Heart left ventricle (tissue), 13 donors: Measurements from ENCODE around the gene CYREN.

ENCODE experiments used
- POLR2A ChIP-seq, 2 donors: fragments of 450-650 bp; IDR thresholded peaks; one replicate each; pipeline ENCODE4 v1.6.1; 2017; ENCODE audit warnings: antibody characterized with exemption in 2 of 2, mild to moderate bottlenecking in 2 of 2, moderate library complexity in 2 of 2
- TF ChIP-seq, protein P1 (sequence below), 12 donors: fragments of 200-600 bp; sonication (generic) in 4 of 12; IDR thresholded peaks; one replicate each; pipeline versions ENCODE4 v1.5.0 to v1.8.0; 2018 to 2022; ENCODE audit warnings: antibody characterized with exemption in 12 of 12, mild to moderate bottlenecking in 5 of 12
- donor health status: ischemic (EF 13 %, LVEDD 7.1; RV severe dilation, severe dysfunction).
- donor health status: DM: no; HTN: yes; CAD: no.
- donor health status: DM: no; HTN: no; CAD: no.
- donor health status: ischemic (EF 25% LVEDD 6.9; RV normal size, moderate dysfunction).
- donor health status: ischemic (EF 25% LVEDD 5.7; RV mildly dilated, moderate dysfunction).
- donor health status: ischemic (EF 35%, LVEDD 5.7; RV mildly dilated, moderate dysfunction).
- donor health status: nonischemic (EF 11% LVEDD 7.7; RV severe dilation, severe dysfunction).
- donor health status: DM: yes; HTN: yes; CAD: no.
- donor health status: PGD.
- donor health status: ischemic (EF 29% LVEDD 5.4; RV normal size, mild dysfunction).
- donor health status: nonischemic (EF 23%, LVEDD 6.1; RV moderate dilation, normal function).

DNA sequence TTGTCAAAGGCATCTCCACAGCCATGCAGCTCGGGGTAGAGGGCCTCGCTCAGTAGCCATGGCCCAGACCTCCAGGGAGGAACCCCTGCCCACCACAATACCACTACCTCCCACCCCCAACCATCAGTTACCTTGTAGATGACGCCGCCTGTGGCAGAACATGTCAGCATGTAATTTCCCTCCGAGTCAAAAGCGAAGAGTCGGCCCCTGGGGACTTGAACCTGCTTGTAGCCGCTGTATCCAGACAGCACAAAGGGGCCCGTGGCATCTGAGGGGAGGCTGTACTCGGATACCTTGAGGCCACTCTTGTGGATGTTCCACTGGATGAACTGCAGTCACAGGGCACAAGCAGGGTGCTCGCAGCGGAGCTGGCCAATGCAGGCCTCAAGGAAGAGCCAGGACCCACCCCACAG is 16.3 kb upstream of the CYREN start:
- TF ChIP-seq, protein P1, sequence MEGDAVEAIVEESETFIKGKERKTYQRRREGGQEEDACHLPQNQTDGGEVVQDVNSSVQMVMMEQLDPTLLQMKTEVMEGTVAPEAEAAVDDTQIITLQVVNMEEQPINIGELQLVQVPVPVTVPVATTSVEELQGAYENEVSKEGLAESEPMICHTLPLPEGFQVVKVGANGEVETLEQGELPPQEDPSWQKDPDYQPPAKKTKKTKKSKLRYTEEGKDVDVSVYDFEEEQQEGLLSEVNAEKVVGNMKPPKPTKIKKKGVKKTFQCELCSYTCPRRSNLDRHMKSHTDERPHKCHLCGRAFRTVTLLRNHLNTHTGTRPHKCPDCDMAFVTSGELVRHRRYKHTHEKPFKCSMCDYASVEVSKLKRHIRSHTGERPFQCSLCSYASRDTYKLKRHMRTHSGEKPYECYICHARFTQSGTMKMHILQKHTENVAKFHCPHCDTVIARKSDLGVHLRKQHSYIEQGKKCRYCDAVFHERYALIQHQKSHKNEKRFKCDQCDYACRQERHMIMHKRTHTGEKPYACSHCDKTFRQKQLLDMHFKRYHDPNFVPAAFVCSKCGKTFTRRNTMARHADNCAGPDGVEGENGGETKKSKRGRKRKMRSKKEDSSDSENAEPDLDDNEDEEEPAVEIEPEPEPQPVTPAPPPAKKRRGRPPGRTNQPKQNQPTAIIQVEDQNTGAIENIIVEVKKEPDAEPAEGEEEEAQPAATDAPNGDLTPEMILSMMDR (IDR thresholded peaks at IDR 0.05): no peak
- TF ChIP-seq POLR2A (IDR thresholded peaks at IDR 0.05): no peak
